HG02642 (cell line): ENCODE data around the gene GALNT9.
"Not testable (repeated sequence)": the region's sequence is repeated elsewhere in the genome, so short reads cannot be mapped to it uniquely, and the experiment has no call there.

Experiments used
- ATAC-seq: cut with Tn5 transposase; IDR thresholded peaks from one replicate; pipeline ENCODE4 v1.9.1; 2021; ENCODE audit warnings: mild to moderate bottlenecking; ENCODE audit not compliant: unreplicated experiment, poor library complexity

GALNT9 gene

GRCh38 chr12:132359551-132359950, 30.2 kb upstream of the GALNT9 start:
- ATAC-seq = no peak

- ATAC-seq = not testable (repeated sequence)
Measured at GRCh38 chr12:132358241-132359225, 29.1 kb upstream of the GALNT9 start.

- ATAC-seq = no peak
Measured at GRCh38 chr12:132357623-132358186, 28.3 kb upstream of the GALNT9 start.

GRCh38 chr12:132356691-132357622, 27.6 kb upstream of the GALNT9 start:
- no peak for ATAC-seq

GRCh38 chr12:132355742-132356681, 26.6 kb upstream of the GALNT9 start:
- no peak for ATAC-seq

- no peak for ATAC-seq
Measured at GRCh38 chr12:132354982-132355680, 25.7 kb upstream of the GALNT9 start.

- no peak for ATAC-seq
Measured at GRCh38 chr12:132354211-132354981, 25.0 kb upstream of the GALNT9 start.

GRCh38 chr12:132353811-132354210, 24.4 kb upstream of the GALNT9 start:
- ATAC-seq = no peak

- no peak for ATAC-seq
Measured at GRCh38 chr12:132352896-132353800, 23.8 kb upstream of the GALNT9 start.

- no peak for ATAC-seq
Measured at GRCh38 chr12:132351751-132352495, 22.5 kb upstream of the GALNT9 start.

- ATAC-seq = no peak
Measured at GRCh38 chr12:132349501-132350131, 20.2 kb upstream of the GALNT9 start.

- no peak for ATAC-seq
Measured at GRCh38 chr12:132348176-132348575, 18.8 kb upstream of the GALNT9 start.

GRCh38 chr12:132347176-132347855, 17.9 kb upstream of the GALNT9 start:
- ATAC-seq = no peak

GRCh38 chr12:132346471-132347175, 17.2 kb upstream of the GALNT9 start:
- no peak for ATAC-seq
